GM23248 (cell line): ENCODE data around the gene BCO1.

Experiments used
- EZH2 ChIP-seq: fragments of 200-600 bp; sonication (generic); IDR thresholded peaks from 2 replicates; pipeline ENCODE4 v1.6.1; 2018; ENCODE audit warnings: antibody characterized with exemption, mild to moderate bottlenecking; ENCODE audit not compliant: insufficient read depth, poor library complexity, severe bottlenecking
- EZH2phosphoT487 ChIP-seq: fragments of 200-600 bp; sonication (generic); IDR thresholded peaks from 2 replicates; pipeline ENCODE4 v1.6.1; 2018; ENCODE audit warnings: antibody characterized with exemption, moderate library complexity, mild to moderate bottlenecking, low read depth; ENCODE audit not compliant: insufficient read depth

DNA sequence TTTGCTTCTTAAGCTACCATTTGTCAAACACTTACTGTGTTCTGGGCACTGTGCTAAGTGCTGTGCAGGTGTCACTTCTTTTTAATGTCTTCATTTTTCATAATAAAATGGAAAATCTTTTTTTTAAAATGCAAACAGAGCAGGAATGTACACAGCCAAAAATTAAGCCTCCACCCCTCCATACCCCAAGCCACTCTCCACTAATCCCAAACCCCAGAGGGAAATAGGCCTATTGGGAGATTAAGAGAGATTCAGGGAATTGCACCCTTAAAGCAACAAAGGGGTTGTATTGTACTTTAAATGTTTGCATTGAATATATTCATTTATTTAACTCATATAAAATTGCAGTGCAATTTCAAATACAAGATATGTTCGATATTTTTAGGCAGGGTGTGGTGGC is 47.7 kb downstream of the BCO1 start:
- TF ChIP-seq EZH2 (no peak), EZH2phosphoT487 (no peak)
